Neural progenitor cell (in vitro differentiated cells): ENCODE measurements around the gene TDRD9. TPM values are rescaled to one million over a fixed set of nuclear protein-coding genes. Genes with fewer than 3 reads are reported as not detected.

Source experiments
- DNase-seq: peaks from one replicate; pipeline ENCODE4 v3.0.0-alpha.2; 2016; ENCODE audit warnings: low spot score
- H2AFZ ChIP-seq: fragments of 200-600 bp; sonication (generic); replicated peaks from 2 replicates; pipeline ENCODE4 v1.6.1; 2016; ENCODE audit warnings: antibody characterized with exemption
- H3F3A ChIP-seq: fragments of 200-600 bp; sonication (generic); 2 replicates; pipeline ENCODE4 v1.6.1; 2016; ENCODE audit warnings: antibody characterized with exemption, low read depth
- H3K27ac ChIP-seq: fragments of 200-600 bp; sonication (generic); 2 replicates; pipeline ENCODE4 v1.5.1; 2016; ENCODE audit warnings: mild to moderate bottlenecking
- H3K27me3 ChIP-seq: fragments of 200-600 bp; sonication (generic); 2 replicates; pipeline ENCODE4 v1.6.1; 2016; ENCODE audit warnings: mild to moderate bottlenecking, moderate library complexity
- H3K36me3 ChIP-seq: fragments of 200-600 bp; sonication (generic); 2 replicates; pipeline ENCODE4 v1.5.1; 2016
- H3K4me1 ChIP-seq: fragments of 200-600 bp; sonication (generic); 2 replicates; pipeline ENCODE4 v1.6.1; 2016; ENCODE audit warnings: mixed run types
- H3K4me2 ChIP-seq: fragments of 200-600 bp; sonication (generic); 2 replicates; pipeline ENCODE4 v1.6.1; 2016
- H3K4me3 ChIP-seq: fragments of 200-600 bp; sonication (generic); 2 replicates; pipeline ENCODE4 v1.5.1; 2016
- H3K79me2 ChIP-seq: fragments of 200-600 bp; sonication (generic); 2 replicates; pipeline ENCODE4 v1.6.1; 2016; ENCODE audit warnings: low read depth
- H3K9ac ChIP-seq: fragments of 200-600 bp; sonication (generic); 2 replicates; pipeline ENCODE4 v1.6.1; 2016
- H3K9me3 ChIP-seq: fragments of 200-600 bp; sonication (generic); 2 replicates; pipeline ENCODE4 v1.5.1; 2016; ENCODE audit warnings: low read depth
- H4K20me1 ChIP-seq: fragments of 200-600 bp; sonication (generic); 2 replicates; pipeline ENCODE4 v1.6.1; 2016; ENCODE audit warnings: low read depth
- H3K27ac Mint-ChIP-seq: 3 replicates; pipeline ENCODE4 v1.8.0; 2021; ENCODE audit warnings: mixed read lengths
- H3K27me3 Mint-ChIP-seq: 2 replicates; pipeline ENCODE4 v1.8.0; 2022; ENCODE audit warnings: low read depth, mild to moderate bottlenecking, inconsistent platforms, moderate library complexity, mixed read lengths; ENCODE audit not compliant: insufficient read depth
- H3K36me3 Mint-ChIP-seq: 3 replicates; pipeline ENCODE4 v1.8.0; 2021; ENCODE audit warnings: mixed read lengths
- H3K4me1 Mint-ChIP-seq: 3 replicates; pipeline ENCODE4 v1.8.0; 2021; ENCODE audit warnings: mixed read lengths
- H3K4me3 Mint-ChIP-seq: 3 replicates; pipeline ENCODE4 v1.8.0; 2021; ENCODE audit warnings: mild to moderate bottlenecking, moderate library complexity, mixed read lengths
- H3K9me3 Mint-ChIP-seq: 3 replicates; pipeline ENCODE4 v1.8.0; 2020; ENCODE audit warnings: mixed read lengths
- EZH2 ChIP-seq: fragments of 200-600 bp; sonication (generic); IDR thresholded peaks from 2 replicates; pipeline ENCODE4 v1.6.1; 2017; ENCODE audit warnings: antibody characterized with exemption, mild to moderate bottlenecking, moderate library complexity
- EZH2phosphoT487 ChIP-seq: fragments of 200-600 bp; sonication (generic); IDR thresholded peaks from 2 replicates; pipeline ENCODE4 v1.6.1; 2017; ENCODE audit warnings: antibody characterized with exemption
- small RNA-seq: library from RNA; depleted of rRNA; stranded (forward); fragments of <200 nt; gene quantifications from one replicate; pipeline ENCODE3, GENCODE V24; 2015
- total RNA-seq: library from RNA; depleted of rRNA; stranded (reverse); fragments of >200 nt; gene quantifications from 2 replicates; pipeline ENCODE4 v1.2.3, GENCODE V29; 2015; ENCODE audit warnings: low replicate concordance
- TF ChIP-seq, protein P1 (sequence below): fragments of 200-600 bp; sonication (generic); IDR thresholded peaks from 2 replicates; pipeline ENCODE4 v1.5.1; 2017; ENCODE audit warnings: antibody characterized with exemption, mild to moderate bottlenecking

The TDRD9 gene
- total RNA-seq, 1 donor from 2014 or later, result not detected

GRCh38 chr14:104100171-104101085, 172.2 kb downstream of the TDRD9 start:
- no peak overlapping the region for H3K9ac ChIP-seq
- no peaks in the 10 kb centered on the region for H3K27me3 ChIP-seq
- no peaks in the 10 kb centered on the region for H3K4me1 Mint-ChIP-seq
- TF ChIP-seq EZH2, result no peak
- TF ChIP-seq, protein P1, sequence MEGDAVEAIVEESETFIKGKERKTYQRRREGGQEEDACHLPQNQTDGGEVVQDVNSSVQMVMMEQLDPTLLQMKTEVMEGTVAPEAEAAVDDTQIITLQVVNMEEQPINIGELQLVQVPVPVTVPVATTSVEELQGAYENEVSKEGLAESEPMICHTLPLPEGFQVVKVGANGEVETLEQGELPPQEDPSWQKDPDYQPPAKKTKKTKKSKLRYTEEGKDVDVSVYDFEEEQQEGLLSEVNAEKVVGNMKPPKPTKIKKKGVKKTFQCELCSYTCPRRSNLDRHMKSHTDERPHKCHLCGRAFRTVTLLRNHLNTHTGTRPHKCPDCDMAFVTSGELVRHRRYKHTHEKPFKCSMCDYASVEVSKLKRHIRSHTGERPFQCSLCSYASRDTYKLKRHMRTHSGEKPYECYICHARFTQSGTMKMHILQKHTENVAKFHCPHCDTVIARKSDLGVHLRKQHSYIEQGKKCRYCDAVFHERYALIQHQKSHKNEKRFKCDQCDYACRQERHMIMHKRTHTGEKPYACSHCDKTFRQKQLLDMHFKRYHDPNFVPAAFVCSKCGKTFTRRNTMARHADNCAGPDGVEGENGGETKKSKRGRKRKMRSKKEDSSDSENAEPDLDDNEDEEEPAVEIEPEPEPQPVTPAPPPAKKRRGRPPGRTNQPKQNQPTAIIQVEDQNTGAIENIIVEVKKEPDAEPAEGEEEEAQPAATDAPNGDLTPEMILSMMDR, result no peak
- no peak for TF ChIP-seq EZH2phosphoT487
- no peaks in the 10 kb centered on the region for H3K4me1 ChIP-seq
- no peaks in the 10 kb centered on the region for H3F3A ChIP-seq
- H3K9me3 Mint-ChIP-seq, result no peaks in the 10 kb centered on the region
- no peaks in the 10 kb centered on the region for H3K9me3 ChIP-seq
- no peaks in the 10 kb centered on the region for H3K36me3 ChIP-seq
- DNase-seq, result no peak
- peaks cover 3% of the 10 kb centered on the region for H3K27me3 Mint-ChIP-seq
- H4K20me1 ChIP-seq, result no peaks in the 10 kb centered on the region
- H3K4me3 Mint-ChIP-seq, result no peak overlapping the region
- no peaks in the 10 kb centered on the region for H3K79me2 ChIP-seq
- H3K4me2 ChIP-seq, result no peak overlapping the region
- no peak overlapping the region for H3K27ac Mint-ChIP-seq
- H3K36me3 Mint-ChIP-seq, result no peaks in the 10 kb centered on the region
- no peak overlapping the region for H2AFZ ChIP-seq
- no peak overlapping the region for H3K4me3 ChIP-seq
- H3K27ac ChIP-seq, result no peak overlapping the region

- no peaks in the 10 kb centered on the region for H3K36me3 ChIP-seq
- no peaks in the 10 kb centered on the region for H3K79me2 ChIP-seq
- H3K4me1 Mint-ChIP-seq, result no peaks in the 10 kb centered on the region
- no peaks in the 10 kb centered on the region for H4K20me1 ChIP-seq
- no peaks in the 10 kb centered on the region for H3K36me3 Mint-ChIP-seq
- H3F3A ChIP-seq, result no peaks in the 10 kb centered on the region
- H3K27me3 Mint-ChIP-seq, result peaks cover 4% of the 10 kb centered on the region
- no peak overlapping the region for H3K9ac ChIP-seq
- no peak overlapping the region for H3K27ac Mint-ChIP-seq
- no peak for DNase-seq
- H2AFZ ChIP-seq, result no peak overlapping the region
- no peaks in the 10 kb centered on the region for H3K4me1 ChIP-seq
- H3K9me3 Mint-ChIP-seq, result no peaks in the 10 kb centered on the region
- H3K9me3 ChIP-seq, result no peaks in the 10 kb centered on the region
- H3K4me3 ChIP-seq, result no peak overlapping the region
- H3K27ac ChIP-seq, result no peak overlapping the region
- TF ChIP-seq EZH2phosphoT487, result no peak
- TF ChIP-seq, protein P1, result no peak
- no peak for TF ChIP-seq EZH2
- no peak overlapping the region for H3K4me3 Mint-ChIP-seq
- H3K4me2 ChIP-seq, result no peak overlapping the region
- H3K27me3 ChIP-seq, result no peaks in the 10 kb centered on the region
Observed at GRCh38 chr14:104101086-104101621, 172.9 kb downstream of the TDRD9 start.

- Mint-ChIP-seq H3K36me3 (no peaks in the 10 kb centered on the region), H3K27me3 (peaks cover 4% of the 10 kb centered on the region), H3K27ac (no peak overlapping the region), H3K4me3 (no peak overlapping the region), H3K9me3 (no peaks in the 10 kb centered on the region), H3K4me1 (no peaks in the 10 kb centered on the region)
- H3K9me3 ChIP-seq, result no peaks in the 10 kb centered on the region
- no peaks in the 10 kb centered on the region for H3K27me3 ChIP-seq
- TF ChIP-seq EZH2 (no peak), EZH2phosphoT487 (no peak)
- TF ChIP-seq, protein P1, result no peak
- H3K4me1 ChIP-seq, result no peaks in the 10 kb centered on the region
- no peak overlapping the region for H3K4me2 ChIP-seq
- H3K79me2 ChIP-seq, result no peaks in the 10 kb centered on the region
- DNase-seq, result no peak
- no peak overlapping the region for H2AFZ ChIP-seq
- H3K4me3 ChIP-seq, result no peak overlapping the region
- H3K9ac ChIP-seq, result no peak overlapping the region
- H3K27ac ChIP-seq, result no peak overlapping the region
- no peaks in the 10 kb centered on the region for H3K36me3 ChIP-seq
- no peaks in the 10 kb centered on the region for H3F3A ChIP-seq
- no peaks in the 10 kb centered on the region for H4K20me1 ChIP-seq
Observed at GRCh38 chr14:104101651-104102281, 173.5 kb downstream of the TDRD9 start.

Small RNA genes within 50 kb of the gene (small RNA-seq; reads per million reads assigned to genes)
- gene RN7SL634P, result 0.07 reads per million

Other genes with a start within 250 kb of the TDRD9 start
- gene XRCC3, start 213.0 kb upstream of the TDRD9 start, total RNA-seq, result 59.7 and 60.2 TPM in 2 replicates
- 46.2 and 53.2 TPM in 2 replicates for gene ZFYVE21, start 212.6 kb upstream of the TDRD9 start, total RNA-seq
- 2.4 and 2.5 TPM in 2 replicates for gene PPP1R13B, start 80.9 kb upstream of the TDRD9 start, total RNA-seq
- not detected in 2 replicates for gene RD3L, start 14.1 kb downstream of the TDRD9 start, total RNA-seq
- gene ASPG, start 157.2 kb downstream of the TDRD9 start, total RNA-seq, result 0.87 and 1.2 TPM in 2 replicates
- 6.1 and 40.2 TPM in 2 replicates for gene KIF26A, start 210.1 kb downstream of the TDRD9 start, total RNA-seq